ENCODE results near the gene FBN2.

Gene FBN2

DNA sequence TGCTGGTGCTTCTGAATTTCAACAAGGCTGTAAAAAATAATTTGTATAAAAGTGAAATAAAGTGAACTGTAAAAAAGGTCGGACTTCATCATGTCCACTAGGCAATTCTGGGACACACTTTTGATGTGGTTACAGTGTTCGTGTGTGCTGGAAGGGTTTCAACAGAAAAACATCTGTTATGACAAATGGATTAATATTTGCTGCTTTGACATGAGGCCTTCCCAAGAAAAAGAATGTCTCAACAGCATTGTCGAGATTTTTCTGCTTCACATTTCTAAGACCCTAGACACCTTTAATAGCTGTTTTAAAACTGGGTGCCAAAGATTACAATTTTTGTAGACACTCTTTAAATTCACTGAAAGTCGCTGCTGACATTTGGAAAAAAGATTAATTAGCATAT, 237.9 kb downstream of the FBN2 start:
- DNase-seq: no peak

DNA sequence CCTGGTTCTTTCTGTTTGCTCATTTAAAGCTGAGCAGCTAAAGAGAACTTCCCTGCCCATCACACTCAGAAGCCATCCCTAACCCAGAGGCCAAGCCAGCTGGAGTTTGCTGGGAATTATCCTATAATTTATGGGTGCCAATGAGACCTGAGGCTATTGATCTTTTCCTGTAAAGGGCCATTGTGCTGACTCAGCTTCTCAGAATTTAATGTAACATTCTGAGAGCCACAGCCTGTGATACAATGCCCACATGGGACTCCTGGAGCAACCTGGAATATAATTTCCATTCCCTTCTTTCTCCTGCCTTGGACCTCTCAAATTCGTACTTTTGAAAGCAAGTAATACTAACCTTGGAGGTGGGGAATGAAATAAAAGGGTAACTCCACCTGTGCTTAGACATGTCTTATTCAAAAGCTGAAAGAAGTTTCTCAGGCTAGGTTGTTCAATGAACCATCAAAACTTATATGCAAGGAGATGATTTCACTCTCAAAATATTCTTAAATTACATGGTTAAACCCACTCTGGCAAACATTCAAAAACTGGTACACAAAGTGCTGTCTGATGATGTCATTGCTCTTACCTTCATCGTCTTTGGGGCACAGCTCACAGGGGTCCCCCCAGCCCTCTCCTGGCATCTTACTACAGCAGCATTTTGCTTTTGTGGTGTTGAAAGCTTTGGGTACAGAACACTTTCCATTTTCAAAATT, 247.7 kb downstream of the FBN2 start:
- no peak for DNase-seq

DNA sequence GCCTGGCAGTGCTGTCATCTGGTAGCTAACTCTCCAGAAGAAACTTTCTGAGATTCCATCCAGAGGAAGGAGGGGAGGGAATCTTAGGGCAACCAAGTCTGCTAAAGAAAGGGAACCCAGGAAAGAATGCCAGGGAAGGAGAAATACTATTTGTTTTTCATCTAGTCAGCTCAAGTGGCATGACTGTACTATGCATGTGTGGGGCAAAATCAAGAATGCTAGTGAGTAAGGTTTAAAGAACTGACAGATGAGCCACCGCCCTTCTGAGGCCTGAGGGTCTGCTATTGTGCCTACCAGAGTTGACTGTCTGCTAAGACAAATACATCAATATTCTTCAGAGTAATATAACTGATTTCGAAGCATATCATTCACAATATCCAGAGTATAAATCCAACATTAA, 250.3 kb downstream of the FBN2 start:
- DNase-seq: no peak

DNA sequence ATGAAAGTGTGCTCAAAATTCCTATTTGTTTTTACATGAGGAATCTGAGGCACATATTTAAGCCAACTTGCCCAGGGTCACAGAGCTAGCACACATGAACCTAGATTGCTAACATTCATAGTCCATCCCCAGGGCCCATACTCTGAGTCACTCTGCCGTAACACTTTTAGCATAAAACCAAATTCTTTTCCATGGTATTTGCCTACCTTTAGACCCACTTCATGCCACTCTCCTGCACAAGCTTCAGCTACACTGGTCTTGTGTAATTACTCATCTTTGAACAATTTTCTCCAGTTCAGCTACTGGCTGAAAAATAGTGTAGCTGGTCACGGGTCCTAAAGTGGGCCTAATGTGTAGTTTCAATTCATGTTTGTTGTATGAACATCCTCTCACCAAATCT, 253.8 kb downstream of the FBN2 start:
- no peak for DNase-seq

DNA sequence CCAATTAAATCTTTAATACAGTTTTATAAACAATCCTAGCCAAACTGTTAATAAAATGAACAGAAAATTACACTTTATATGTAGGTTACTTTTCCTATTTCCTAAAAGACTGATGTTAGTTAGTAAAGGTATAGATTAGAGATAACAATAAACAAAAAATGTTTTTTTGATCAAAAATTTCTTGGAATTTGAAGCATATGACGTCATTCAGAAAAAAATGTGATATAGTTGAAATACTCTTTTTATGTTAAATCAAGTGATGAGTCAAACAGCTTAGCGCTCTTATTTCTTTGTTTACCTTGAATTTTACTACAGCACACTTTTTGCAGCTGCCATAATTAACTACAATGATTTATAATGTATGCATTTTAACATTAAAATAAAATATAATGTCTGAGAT, 258.7 kb downstream of the FBN2 start:
- no peak for DNase-seq

DNA sequence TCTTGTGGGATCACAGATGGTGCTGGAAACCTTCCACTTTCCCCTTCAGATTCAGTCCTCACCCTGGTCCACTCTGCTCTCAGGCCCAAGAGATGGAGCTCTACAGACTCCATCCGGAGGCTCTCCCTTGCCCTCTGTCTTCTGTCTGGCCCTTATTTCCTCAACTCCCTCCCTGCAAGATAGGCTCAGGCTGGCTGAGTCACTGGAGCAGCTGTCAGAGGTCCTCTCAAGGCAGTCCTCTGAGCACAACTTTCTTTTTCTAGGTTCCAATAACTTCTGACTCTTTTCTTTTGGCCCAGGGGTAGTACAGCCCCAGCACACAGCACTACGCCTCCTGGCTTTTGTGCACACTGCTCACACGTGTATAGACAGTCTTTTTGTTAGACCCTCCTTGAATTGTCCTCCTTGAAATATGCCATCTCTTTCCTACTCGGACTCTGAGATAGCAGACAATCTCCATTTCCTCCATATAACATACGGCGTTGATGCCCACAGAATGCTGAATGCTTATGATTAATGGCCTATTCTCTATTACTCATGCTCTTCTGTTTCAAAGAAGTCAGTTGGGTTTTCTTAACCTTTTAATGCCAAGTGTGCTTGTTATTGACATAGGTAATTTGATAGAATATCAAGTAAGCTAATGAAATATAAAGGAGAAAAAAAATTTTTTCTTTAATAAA, 261.4 kb downstream of the FBN2 start:
- no peak for DNase-seq

DNA sequence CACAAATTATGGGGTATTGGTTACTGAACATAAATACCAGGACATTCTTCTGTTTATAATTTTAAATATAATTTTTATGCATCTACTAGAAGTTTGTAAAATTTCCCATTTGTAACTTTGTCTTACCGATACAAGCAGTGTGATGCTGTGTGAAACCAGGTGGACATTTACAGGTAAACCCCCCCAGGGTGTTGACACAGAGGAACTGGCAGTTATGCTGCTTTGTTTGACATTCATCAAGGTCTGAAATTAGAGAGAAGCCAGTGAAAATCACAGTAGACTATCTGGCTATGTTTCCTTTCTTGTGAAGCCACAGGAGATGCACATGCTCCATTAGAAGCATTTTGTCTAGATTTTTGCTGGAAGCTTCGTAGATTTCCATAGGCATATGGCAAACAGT, 263.6 kb downstream of the FBN2 start:
- no peak for DNase-seq

DNA sequence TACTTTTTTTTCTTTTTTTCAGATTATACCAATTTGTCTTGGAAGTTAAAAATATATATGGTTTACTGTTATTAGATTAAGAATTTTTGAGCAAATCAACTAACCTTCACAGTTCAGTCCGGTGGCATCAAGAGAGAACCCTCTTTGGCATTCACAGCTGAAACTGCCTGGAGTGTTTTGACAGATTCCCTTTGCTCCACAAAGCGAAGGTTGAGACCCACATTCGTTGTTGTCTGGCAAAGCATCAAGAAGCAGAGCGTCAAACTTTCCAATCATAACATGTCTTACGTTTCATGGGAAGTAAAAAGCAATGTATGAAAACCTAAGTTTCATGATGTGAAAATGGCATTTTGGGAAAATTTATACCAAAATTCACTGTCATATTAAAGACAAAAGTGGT, 264.3 kb downstream of the FBN2 start:
- no peak for DNase-seq

DNA sequence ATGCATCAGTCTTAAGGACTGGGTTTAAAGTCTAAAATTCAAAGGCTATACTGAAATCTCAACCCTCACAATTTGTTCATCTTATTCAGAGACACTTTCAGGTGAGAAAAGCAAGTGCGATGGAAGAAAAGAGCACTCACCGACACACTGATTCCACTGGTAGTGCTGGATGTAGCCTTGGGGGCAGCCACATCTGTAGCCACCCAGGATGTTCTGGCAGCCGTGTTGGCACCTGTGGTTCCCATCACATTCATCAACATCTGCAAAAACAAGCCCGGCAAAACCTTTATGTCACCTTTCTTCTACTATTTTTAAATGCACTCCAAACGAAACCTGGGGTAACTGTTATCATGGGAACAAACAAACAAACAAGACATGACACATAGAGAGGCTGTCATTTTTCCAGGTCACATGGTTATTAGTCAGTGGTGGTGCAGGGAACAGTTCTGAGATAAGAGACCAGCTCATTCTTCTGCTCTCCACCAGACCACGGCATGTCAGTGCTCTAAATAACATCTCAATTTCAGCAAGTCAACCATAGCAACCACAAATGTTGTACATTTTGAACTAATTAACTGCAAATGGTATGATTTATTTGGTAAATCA, 266.1 kb downstream of the FBN2 start:
- no peak for DNase-seq

DNA sequence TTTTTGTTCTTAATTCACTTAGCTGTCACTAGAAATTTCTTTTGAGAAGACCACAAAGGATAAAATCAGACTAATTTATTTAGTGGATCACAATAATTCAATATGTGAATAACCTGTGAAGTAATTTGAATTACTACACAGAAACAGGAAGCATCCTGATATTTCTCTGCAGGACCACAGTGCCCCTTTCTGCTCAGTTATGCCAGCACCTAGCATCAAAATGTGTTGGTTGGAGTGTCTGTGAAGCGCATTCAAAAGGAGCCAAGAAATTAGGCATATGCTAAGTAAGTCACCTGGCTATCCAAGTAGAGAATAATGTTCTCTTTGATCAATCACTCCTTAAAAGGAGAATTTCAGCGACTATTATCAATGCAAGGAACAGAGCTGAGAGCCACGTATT, 267.0 kb downstream of the FBN2 start:
- DNase-seq: no peak

DNA sequence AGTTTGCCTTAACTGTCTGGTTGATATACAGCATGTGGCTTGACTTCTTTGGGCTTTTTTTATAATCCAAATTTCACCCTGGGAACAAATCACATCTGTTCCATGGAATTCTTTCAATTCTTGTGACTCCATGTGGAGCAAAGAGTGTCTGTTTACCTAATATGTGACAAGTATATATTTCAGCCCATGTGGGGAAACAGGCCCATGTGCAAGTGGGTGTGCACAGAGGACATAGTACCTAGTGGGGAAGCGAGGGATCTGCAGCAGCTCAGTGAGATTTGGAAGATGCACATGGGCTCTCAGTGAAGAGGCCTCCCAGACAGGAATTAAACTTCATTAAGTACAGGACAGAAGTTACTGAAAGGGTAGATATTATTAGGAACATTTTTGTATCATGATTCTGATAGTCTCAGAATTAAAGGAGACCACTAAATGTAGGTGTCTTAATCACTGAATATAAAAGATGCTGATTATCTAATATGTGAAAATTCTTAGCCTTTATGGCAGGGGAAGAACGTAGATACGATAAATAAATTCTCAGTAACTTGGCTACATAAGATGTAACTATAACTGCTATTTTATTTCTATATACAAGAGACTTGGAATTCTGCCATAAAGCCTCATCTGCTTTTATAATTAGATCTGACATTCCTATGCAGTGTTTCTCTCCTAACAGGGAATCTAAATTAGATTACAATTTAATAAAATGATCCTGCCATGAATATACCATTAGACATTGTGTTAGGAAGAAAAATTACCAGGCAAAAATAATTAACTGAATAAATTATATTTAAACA, 273.3 kb downstream of the FBN2 start:
- DNase-seq: peak; percentile 23

DNA sequence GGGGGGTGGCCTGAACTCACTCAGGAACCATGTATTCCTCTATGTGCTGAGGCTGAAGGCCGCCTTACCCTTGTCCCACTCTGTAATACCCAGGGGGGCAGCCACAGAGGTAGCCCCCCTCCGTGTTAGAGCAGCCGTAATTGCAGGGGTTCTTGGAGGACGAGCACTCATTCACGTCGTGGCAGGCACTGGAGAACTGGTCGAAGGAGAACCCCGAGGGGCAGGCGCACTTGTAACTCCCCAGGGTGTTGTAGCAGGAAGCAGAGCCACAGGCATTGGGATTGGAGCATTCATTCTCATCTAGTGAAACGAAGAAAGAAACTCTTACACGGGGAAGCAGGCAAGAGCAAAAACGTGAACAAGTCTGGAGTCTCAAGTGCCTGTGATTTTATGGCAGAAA, 274.7 kb downstream of the FBN2 start:
- DNase-seq: no peak

DNA sequence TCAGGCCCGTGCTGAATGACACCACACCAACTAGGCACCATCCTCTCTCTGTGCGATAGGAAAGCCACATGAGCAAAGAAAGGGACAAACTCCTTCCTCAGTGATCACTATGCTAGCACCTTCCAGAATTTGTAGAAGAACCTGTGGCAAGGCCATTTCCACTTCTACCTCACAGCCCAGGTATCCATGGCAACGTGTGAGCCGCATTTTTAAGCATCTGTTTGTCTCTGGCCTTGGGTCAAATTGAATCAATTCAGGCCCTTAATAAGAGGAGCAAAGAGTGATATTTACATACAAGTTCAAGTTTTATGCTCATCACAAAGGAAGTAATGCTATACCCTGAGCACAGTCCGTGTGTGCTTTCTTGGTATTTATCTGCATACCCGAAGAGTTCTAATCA, 275.1 kb downstream of the FBN2 start:
- DNase-seq: no peak

DNA sequence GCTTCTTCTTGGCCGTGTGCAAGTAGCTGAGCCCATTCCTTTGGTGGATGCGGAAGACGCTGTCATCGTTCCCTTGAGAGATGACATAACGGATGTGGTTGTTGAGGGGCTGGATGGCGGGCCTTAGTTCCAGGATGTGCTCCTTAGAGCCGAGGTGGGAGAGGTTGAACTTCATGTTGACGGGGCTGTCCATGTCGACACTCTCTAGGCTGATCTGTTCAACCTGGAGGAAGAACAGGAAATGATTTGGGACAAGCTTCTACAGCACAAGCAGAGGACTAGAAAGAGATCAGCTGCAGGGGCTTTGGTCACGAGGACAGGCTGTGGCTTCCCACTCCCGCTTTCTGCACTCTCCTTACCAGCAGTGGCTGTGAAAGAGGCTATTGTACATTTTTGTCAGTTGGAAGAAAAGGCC, 278.4 kb downstream of the FBN2 start:
- DNase-seq: no peak

DNA sequence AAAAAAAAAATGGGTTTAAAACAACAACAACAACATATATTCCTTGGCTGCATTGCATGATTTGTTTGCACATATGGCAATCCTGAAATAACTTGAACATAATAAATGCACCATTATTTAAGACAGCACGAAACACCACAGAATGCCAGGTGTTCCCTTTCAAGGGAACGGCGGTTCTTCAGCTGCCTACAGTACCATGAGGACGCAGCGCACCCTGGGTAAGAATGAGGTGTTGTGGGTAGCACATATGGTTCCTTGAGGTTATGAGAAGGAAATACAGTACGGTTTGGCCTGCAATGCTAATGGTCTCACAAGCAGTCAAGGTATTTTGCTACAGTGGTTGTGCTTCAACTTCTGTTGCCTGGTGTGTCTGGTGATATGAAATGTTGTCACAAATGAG, 279.7 kb downstream of the FBN2 start:
- DNase-seq: no peak

DNA sequence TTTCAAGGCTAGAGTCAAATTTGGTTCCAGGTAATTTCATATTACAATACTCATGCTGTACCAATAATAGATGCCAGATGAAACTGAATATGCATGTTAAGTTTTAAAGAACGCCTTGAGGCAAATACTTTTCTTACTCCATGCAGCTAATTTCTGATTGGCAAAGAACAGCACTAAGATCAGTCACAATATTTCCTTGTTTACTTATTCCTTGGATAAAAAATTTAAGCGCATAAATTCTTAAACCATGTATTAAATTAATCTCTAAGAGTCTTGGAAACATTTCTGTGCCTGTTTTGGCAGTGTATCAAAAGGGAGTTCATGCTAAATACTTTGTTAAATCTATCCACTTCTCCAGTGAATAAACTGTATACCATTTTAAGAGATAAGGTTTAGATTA, 281.0 kb downstream of the FBN2 start:
- no peak for DNase-seq

DNA sequence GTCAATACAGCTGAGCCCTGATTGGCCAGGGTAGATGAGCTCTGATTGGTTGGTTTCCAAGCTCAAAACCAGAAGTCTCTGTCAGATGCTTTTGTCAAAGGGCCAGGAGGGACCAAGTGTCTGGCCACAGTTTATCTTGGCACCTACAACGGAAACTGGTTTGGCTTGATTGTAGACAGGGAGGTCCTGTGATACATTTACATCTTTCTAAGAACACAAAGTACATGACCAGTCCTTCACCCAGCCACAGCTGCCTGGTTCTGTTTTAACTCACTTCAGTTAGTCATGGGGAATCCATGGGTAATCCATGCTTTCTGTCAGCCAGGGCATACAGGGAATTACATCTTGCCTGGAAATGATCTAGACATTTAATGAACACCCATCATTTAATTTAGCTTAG, 283.3 kb downstream of the FBN2 start:
- no peak for DNase-seq

DNA sequence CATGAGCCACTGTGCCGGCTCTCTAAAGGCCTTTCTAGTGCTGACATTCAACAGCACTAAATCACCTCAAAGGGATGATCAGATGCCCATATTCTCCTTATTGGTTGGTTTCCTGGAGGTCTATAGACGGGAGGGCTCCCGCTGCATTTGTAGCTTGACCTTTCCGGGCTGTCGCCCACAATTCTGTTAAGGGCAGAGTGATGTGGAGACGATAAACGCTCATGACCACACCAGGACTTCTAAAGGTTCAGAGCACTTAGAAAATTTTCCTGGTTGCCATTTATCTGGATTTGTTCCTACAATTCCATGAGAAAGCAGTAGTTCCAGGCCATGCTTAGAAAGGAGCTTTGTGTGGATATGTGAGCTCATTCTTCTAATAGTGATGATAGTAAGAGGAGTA, 284.2 kb downstream of the FBN2 start:
- no peak for DNase-seq

DNA sequence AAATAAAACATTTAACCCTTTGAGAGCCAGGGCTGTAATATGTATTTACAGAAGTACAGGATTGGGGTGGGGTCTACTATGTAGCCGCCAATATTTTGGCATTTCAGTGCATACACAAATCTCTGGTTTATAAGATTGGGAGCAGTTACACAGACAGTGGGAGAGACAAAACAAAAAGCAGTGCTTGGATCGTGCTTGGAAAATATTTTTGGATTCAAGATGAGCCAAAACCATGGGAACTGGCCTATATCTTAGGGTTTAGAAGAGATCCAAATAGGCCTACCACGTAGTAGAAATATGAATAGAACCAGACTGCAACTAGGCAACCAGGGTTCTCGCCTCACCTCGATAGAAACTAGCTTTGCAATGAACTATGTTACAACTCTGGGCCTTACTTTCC, 284.9 kb downstream of the FBN2 start:
- DNase-seq: no peak

DNA sequence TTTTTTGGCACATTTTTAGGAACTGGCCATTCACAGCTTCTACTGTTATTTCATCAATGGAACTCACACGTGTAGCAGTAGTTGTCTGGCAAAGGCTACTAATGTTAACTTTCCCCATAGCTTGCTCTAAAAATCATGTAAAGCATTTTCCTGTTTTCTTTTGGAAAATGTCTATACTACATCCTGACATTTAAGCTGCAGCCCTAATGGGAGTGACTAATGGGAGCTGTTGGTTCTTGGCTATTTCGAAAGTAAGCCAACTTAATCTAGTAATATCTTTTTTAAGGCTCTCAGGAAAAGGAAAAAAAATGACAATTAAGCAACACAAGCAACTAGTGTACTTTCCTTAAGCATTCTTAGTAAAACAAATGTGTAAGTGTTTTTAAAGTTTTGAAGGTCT, 285.3 kb downstream of the FBN2 start:
- DNase-seq: no peak

DNA sequence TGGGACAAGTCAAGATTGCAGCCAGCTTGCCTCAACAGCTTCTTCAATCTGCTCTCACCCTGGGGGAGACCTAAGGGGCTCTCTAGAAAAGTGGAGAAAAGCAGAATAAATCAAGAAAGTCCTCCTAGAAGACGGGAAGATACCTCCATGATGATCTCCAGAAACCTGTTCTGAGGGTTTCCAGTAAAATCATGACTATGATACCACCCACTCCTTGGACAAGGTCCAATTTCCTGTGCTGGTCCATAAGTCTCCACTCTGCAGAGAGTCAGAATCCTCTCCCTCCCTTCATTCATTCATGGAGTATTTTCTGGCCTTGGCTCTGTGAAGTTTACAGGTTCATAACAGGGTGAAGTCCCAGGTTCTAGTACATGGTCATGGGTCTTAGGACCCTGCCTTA, 285.8 kb downstream of the FBN2 start:
- no peak for DNase-seq

DNA sequence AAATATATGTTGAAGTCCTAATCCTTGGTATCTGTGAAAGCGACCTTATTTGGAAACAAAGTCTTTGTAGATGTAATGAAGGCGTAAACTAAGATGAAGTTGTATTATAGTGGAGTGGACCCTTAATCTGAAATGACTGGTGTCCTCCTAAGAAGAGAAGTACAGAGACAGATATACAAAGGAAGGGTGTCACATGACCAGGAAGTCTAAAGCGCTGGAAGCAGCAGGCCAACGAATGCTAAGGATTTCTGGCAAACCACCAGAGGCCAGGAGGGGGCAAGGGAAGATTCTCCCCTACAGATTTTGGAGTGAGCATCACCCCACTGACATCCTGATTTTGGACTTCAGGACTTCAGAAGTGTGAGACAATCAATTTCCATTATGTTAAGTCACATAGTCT, 292.1 kb downstream of the FBN2 start:
- DNase-seq: no peak

DNA sequence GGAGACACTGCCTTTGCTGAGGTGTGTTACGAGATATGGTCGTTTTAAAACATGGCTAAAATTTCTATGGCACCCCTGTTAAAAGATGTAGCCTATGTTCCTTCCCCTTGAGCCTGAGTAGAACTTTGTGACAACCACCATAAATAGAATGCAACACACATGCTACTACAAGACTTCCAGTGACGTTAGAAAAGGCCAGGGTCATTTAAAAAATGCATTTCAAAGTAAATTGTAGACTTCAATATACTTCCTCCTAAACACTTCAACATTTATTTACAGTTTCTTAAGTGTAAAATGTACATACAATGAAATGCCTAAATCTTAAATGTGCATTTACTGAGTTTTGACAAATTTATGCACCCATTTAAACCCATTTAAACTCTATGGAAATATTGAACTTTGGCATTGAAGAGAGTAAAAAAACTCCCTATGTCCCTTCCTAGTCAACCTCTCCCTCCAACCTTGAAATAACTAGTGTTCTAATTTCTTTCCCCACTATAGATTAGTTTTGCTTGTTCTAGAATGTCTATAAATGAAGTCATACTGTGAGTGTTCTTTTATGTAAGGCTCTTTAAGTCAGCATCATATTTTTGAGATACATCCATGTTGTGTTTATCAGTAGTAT, 294.0 kb downstream of the FBN2 start:
- DNase-seq: no peak

Data from NCI-H2227 treated with DMSO at 0.1 percent for 48 hours (cell line).